HG03442 (cell line): ENCODE results near the gene PRR16.

Source experiments
- ATAC-seq: cut with Tn5 transposase; IDR thresholded peaks from one replicate; pipeline ENCODE4 v1.9.1; 2021; ENCODE audit warnings: mild to moderate bottlenecking, moderate library complexity; ENCODE audit not compliant: unreplicated experiment

Gene PRR16

GRCh38 chr5:120463006-120463680 lies 957 bp upstream of the PRR16 start:
- no peak for ATAC-seq

- no peak for ATAC-seq
Measured at GRCh38 chr5:120464627-120465435, 731 bp downstream of the PRR16 start.

GRCh38 chr5:120465436-120465961 lies 1.4 kb downstream of the PRR16 start:
- ATAC-seq, result no peak

- no peak for ATAC-seq
Measured at GRCh38 chr5:120466341-120467006, 2.4 kb downstream of the PRR16 start.

- no peak for ATAC-seq
Measured at GRCh38 chr5:120471971-120472370, 7.9 kb downstream of the PRR16 start.

- ATAC-seq, result no peak
Measured at GRCh38 chr5:120472911-120473310, 8.8 kb downstream of the PRR16 start.

GRCh38 chr5:120473332-120473731 lies 9.2 kb downstream of the PRR16 start:
- ATAC-seq, result no peak

GRCh38 chr5:120476063-120476462 lies 12.0 kb downstream of the PRR16 start:
- ATAC-seq, result no peak

GRCh38 chr5:120479066-120479465 lies 15.0 kb downstream of the PRR16 start:
- ATAC-seq, result no peak

- ATAC-seq, result no peak
Measured at GRCh38 chr5:120499876-120500563, 35.9 kb downstream of the PRR16 start.

GRCh38 chr5:120502531-120502930 lies 38.4 kb downstream of the PRR16 start:
- ATAC-seq, result no peak

GRCh38 chr5:120503341-120503740 lies 39.2 kb downstream of the PRR16 start:
- ATAC-seq, result no peak

GRCh38 chr5:120504057-120504456 lies 40.0 kb downstream of the PRR16 start:
- no peak for ATAC-seq

- ATAC-seq, result no peak
Measured at GRCh38 chr5:120507197-120507596, 43.1 kb downstream of the PRR16 start.

GRCh38 chr5:120507800-120508463 lies 43.8 kb downstream of the PRR16 start:
- ATAC-seq, result no peak

- no peak for ATAC-seq
Measured at GRCh38 chr5:120509053-120509452, 45.0 kb downstream of the PRR16 start.

- no peak for ATAC-seq
Measured at GRCh38 chr5:120510098-120510637, 46.1 kb downstream of the PRR16 start.

- ATAC-seq, result no peak
Measured at GRCh38 chr5:120510994-120511686, 47.0 kb downstream of the PRR16 start.

- ATAC-seq, result no peak
Measured at GRCh38 chr5:120512068-120512467, 48.0 kb downstream of the PRR16 start.
